ENCODE measurements around the gene SHKBP1.

DNA sequence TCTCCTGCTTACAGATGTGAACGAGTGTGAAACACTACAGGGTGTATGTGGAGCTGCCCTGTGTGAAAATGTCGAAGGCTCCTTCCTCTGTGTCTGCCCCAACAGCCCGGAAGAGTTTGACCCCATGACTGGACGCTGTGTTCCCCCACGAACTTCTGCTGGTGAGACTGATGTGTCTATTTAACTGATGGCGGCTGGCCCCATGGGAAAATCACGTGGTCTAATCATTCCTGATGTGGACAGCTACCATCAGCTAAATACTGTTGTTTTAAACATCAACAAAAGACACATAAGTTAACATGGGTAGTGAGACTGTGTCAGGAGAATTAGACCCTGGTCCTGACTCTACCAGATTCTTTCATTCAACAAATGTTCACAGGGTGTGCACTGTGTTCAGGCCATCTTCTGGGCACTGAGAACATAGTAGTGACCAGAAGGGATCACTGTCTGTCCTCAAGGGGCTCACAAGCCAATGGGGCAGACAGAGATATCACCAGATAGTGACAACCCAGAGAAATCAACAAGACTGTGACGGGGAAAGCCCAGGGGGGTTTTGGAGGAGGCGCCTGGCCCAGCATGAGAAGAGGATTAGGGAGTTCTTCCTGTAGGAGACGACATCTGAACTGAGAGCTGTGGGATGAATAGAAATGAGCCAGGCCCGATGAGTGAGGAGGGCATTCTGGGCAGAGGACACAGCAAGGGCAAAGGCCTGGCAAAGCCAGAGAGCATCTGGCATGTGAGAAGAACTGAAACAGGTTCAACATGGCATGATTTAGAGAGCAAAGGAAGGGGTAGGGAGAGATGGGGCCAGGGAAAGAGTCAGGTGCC lies 42.9 kb downstream of the SHKBP1 start:
- TF ChIP-seq, protein P1, sequence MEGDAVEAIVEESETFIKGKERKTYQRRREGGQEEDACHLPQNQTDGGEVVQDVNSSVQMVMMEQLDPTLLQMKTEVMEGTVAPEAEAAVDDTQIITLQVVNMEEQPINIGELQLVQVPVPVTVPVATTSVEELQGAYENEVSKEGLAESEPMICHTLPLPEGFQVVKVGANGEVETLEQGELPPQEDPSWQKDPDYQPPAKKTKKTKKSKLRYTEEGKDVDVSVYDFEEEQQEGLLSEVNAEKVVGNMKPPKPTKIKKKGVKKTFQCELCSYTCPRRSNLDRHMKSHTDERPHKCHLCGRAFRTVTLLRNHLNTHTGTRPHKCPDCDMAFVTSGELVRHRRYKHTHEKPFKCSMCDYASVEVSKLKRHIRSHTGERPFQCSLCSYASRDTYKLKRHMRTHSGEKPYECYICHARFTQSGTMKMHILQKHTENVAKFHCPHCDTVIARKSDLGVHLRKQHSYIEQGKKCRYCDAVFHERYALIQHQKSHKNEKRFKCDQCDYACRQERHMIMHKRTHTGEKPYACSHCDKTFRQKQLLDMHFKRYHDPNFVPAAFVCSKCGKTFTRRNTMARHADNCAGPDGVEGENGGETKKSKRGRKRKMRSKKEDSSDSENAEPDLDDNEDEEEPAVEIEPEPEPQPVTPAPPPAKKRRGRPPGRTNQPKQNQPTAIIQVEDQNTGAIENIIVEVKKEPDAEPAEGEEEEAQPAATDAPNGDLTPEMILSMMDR (IDR thresholded peaks at IDR 0.05) = no peak
- no peak for TF ChIP-seq POLR2A (IDR thresholded peaks at IDR 0.05)
